Brain pericyte (primary cell): ENCODE results near the gene HERC5.
"Not testable (repeated sequence)": the region's sequence is repeated elsewhere in the genome, so short reads cannot be mapped to it uniquely, and the experiment has no call there.

Experiments
- DNase-seq: peaks from one replicate; pipeline ENCODE4 v3.0.0-alpha.2; 2012; ENCODE audit warnings: low read depth, low spot score

Gene HERC5

DNA sequence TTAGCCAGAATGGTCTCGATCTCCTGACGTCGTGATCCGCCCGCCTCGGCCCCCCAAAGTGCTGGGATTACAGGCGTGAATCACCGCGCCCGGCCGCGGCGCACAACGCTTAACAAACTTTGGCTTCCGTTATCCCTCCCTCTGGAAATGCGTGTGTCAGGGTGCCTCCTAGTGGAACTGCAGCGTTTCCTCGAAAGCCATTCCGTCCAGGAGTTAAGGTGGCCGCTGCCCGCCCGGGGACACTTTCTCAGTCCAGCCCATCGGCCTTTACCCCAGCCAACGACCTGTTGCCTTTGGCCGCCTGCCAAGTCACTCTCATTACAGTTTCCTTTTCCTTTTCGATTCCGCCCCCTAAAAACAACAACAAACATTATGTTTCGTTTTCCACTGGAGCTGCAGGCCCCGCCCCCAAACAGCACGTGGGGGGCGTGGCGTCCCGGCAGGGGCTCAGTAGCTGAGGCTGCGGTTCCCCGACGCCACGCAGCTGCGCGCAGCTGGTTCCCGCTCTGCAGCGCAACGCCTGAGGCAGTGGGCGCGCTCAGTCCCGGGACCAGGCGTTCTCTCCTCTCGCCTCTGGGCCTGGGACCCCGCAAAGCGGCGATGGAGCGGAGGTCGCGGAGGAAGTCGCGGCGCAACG is at the start of gene HERC5:
Gene HERC5, plus strand, starts transcription at position 450 of the 637 bp plus-strand sequence. Its CDS starts 151 bp downstream, at position 601.
- peak; percentile 77 for DNase-seq

DNA sequence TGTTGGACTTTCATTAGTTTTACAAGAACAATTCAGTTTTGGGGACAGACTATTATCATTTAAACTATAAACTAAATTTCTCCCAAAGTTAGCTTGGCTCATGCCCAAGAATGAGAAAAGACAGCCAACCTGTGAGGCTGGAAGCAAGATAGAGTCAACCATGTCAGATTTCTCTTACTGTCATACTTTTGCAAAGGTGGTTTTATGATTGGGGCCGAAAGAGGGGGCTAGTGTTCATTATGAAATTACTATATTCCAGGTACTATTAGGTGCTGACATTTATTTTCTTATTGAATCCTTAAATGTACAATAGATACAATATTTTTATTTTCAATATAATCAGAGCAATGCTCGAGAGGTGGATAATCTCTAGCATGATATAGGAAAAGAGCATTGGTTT is 47.7 kb upstream of the HERC5 start:
- DNase-seq: no peak

GRCh38 chr4:88409789-88410188 is 47.1 kb upstream of the HERC5 start:
- no peak for DNase-seq

- no peak for DNase-seq
These were observed 45.3 kb upstream of the HERC5 start for GRCh38 chr4:88411491-88412096.

GRCh38 chr4:88413801-88414200 is 43.1 kb upstream of the HERC5 start:
- no peak for DNase-seq

DNA sequence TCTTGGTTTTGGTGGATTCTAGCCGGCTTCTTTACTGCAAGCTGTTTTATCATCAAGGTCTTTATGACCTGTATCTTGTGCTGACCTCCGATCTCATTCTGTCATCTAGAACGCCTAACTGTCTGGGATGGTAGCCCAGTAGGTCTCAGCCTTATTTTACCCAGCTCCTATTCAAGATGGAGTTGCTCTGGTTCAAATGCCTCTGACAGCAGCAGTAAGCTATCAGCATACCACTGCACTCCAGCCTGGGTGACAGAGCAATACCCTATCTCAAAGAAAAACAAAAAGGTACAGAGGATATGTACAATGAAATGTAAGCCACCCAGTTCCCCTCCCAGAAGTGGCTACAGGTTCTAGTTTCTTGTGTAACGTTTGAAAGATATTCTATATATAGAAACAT is 42.2 kb upstream of the HERC5 start:
- DNase-seq: no peak

DNA sequence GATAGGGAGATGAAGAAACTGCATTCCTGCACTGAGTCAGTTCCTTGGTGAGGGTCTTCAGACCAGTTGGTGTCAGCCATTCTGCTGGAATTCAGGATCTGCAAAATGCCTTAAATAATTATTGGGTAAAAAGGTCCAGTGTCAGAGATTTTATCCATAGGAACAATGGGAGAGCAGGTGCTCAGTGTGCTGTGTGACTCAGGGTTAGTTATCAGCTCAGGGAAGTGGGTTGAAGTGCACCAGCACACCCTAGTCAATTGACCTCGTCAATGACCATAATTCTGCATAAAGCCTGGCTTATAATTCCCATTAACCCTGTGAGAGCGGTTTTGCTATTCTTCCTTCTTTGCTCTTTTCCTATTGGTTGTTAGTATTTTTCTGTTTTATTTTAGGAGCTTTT is 40.9 kb upstream of the HERC5 start:
- DNase-seq: no peak

DNA sequence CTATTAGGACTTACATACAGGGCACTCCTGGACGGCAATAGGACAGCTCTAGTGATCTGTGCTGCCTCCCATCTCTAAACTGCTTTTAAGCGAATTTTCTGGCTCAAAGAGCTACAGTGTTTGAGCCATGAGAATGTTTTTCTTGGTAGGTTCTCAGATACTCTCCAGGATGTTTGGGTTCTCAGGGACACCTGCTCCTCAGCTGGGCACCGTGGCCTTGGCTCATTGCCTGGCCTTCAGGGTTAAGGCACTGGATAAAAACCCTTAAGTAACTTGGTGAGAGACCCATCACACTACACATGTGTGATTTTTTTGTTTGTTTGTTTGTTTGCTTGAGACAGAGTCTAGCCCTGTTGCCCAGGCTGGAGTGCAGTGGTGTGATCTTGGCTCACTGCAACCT is 38.5 kb upstream of the HERC5 start:
- DNase-seq: peak; percentile 70

GRCh38 chr4:88419874-88420273 is 37.0 kb upstream of the HERC5 start:
- DNase-seq: no peak

GRCh38 chr4:88420844-88421243 is 36.1 kb upstream of the HERC5 start:
- no peak for DNase-seq

- DNase-seq: no peak
These were observed 34.5 kb upstream of the HERC5 start for GRCh38 chr4:88422403-88422802.

DNA sequence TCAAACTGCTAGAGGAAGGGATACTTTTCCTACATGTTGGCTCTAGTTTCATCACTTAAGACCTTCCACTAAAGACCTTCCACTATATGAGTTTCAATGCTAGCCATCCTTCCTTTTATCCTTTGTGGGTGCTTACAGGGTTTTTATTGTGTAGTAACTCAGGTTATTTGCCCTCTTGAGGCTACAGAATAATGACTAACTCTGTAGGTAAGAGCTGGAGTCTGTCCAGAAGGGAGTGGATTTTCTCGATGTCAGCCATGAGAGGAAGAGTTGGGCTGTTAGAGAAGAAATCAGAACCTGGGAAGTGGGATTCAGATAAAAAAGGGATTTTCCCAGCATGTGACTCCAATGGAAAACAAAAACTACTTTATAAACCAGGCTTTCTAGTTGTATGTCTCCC is 27.5 kb upstream of the HERC5 start:
- DNase-seq: no peak

GRCh38 chr4:88435987-88436693 is 20.8 kb upstream of the HERC5 start:
- DNase-seq: no peak

DNA sequence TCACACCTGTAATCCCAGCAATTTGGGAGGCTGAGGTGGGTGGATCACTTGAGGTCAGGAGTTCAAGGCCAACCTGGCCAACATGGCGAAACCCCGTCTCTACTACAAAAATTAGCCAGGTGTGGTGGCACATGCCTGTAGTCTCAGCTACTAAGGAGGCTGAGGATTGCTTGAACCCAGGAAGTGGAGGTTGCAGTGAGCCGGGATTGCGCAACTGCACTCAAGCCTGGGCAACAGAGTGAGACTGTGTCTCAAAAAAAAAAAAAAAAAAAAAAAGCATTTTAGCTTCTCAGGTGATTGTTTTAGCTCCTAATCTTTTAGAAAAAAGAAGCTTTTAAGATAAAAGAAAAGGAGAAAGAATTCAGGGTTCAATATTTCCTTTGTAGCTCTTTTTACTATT is 19.0 kb upstream of the HERC5 start:
- not testable (repeated sequence) for DNase-seq

DNA sequence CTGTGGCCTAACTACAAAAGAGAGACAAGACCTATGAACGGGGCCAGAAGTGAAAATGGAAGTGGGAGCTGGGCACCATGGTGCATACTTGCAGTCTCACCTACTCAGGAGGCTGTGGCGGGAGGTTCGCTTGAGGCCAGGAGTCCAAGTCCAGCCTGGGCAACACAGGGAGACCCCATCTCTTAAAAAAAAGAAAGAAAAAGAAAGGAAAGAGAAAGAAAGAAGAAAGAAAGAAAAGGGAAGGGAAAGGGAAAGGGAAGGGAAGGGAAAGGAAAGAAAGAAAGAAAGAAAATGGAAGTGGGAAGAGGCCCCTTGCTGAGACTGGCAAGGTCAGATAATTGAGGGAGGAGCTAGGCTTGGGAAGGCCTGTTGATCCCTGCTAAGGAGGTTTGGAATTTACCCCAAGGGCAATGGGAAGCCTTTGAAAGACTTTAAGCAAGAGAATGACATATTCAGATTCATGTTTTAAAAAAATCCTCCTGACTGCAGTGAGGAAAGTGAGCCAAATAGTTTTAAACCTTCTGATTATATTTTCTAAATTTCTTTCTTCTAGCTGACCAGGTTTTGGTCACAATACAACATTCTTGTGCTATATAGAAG is 17.7 kb upstream of the HERC5 start:
- DNase-seq: no peak

DNA sequence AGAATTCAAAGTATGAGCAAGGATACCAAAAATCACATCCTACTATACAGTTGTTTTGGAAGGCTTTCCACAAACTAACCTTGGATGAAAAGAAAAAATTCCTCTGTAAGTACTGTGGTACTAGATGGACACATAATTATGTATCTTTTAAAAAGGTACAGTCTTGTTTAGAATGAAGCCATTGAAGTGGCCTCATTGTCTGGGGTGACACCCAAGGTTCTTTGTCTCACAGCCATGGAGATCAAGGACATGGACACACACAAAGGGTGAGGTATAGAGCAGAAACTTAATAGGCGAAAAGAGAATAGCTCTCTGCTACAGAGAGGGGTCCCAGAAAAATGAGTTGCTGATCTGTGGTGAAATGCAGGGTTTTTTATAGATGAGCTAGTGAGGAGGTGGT is 16.8 kb upstream of the HERC5 start:
- DNase-seq: no peak

DNA sequence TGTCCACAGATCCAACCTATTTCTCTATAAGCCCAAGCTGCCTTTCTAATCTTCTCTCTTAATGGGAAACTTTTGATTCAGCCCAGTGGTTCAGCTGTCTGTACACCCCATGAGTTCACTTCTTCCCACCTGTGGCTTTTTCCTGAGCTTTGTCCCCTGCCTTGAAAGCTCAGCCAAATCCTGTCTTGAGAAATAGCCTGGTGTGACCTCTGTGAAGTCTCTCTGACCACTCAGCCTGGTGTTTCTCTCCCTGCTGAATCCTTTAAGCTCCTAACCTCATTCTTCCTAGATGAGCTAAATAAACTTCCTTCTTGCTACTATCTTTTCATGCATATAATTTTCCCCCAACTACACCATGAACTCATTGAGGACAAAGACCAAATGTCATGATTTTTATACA is 15.2 kb upstream of the HERC5 start:
- no peak for DNase-seq

DNA sequence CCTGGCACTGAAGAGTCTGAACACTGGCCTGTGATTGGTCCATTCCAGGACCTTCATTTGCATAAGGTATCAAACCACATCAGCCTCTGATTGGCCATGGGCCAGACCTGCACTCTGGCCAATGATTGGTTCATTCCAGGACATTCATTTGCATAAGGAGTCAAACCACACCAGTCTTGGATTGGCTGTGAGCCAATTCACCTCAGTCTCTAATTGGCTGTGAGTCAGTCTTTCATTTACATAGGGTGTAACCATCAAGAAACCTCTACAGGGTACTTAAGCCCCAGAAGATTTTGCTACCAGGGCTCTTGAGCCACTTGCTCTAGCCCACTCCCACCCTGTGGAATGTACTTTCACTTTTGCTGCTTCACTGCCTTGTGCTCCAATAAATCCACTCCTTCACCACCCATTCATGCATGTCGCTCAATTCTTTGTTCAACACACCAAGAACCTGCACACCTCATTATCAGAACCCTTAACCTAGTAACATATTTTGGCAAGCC is 14.2 kb upstream of the HERC5 start:
- DNase-seq: no peak

DNA sequence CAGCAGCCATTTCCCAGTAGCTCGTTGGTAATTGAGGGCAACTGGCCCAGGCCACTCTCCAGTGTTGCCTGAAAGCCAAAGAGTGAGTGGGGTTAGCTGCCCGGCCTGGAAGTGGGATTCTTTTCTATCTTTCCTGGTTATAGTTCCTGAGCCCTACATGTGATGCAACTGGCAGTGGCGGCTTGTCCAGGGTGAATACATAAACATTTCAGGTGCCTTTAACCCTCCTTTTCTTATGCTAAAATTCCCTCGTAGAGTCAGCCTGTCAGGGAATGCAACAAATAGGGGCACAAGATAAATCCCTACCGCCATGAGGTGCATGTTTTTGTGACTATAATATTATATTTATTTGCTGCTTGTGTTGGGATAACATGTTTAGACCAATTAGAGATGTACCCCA is 13.4 kb upstream of the HERC5 start:
- no peak for DNase-seq

DNA sequence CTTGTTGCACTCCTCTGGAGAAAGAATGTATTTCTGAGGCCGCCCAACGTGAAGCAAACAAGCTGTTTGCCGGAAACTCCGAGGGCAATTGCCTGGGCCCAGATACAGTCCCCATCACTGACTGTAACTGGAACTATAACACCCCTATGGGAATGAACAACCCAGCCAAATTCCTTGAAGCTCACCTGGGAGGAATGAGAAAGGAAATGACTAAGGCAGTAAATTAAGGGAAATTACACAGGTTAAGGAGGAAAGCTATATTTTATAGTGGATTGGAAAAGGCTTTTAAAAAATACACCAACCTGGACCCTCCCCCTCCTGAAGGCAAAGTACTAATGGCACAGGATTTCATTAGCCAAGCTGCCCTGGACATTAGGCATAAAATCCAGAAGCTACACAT is 11.7 kb upstream of the HERC5 start:
- no peak for DNase-seq

DNA sequence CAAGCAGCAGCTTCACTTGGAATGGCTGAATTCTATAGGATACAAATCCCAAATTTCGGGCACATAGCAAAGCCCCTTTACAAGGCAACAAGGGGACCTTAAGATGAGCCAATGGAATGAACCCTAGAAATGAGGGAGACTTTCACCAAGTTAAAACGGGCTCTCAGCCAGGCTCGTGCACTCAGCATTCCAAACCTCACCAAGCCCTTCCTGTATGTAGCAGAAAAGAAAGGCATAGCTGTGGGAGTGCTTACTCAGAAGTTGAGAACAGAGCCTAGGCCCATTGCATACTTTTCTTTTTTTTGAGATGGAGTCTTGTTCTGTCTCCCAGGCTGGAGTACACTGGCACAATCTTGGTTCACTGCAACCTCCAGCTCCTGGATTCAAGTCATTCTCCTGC is 10.8 kb upstream of the HERC5 start:
- no peak for DNase-seq

DNA sequence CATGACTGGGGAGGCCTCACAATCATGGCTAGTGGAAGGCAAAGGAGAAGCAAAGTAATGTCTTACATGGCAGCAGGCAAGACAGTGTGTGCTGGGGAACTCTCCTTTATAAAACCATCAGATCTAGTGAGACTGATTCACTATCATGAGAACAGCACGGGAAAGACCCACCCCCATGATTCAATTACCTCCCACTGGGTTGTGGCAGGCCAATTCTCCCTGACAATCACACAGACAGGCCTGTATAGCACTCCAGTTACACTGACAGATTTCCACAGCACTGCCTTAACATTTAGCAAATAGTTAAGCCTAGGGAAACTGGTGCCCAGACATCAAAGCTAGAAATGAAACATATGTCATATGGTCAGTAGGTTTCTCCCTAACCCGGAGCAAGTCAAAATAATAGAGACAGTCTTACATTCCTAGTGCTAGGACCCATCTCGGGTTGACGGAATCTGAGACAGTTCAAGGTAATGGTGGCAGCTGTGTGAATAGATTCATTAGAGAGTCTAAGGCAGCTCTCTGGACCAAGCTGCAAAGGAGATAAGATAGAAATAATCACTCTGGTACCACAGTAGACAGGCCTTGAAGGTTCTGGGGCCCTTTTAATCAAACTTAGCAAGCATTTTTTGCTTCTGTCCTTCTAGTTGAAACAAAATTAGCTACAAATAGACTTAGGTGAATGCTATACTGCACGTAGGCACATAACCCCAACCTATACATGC is 9.4 kb upstream of the HERC5 start:
- DNase-seq: no peak
